GM10847 (cell line): ENCODE data around the gene KLK6.

ENCODE experiments used
- POLR2A ChIP-seq: IDR thresholded peaks from 2 replicates; pipeline ENCODE4 v1.6.1; 2011; ENCODE audit not compliant: insufficient read length; ENCODE audit errors: extremely low read depth

KLK6 gene

GRCh38 chr19:51002089-51002532 is 32.7 kb upstream of the KLK6 start:
- no peak for TF ChIP-seq POLR2A

DNA sequence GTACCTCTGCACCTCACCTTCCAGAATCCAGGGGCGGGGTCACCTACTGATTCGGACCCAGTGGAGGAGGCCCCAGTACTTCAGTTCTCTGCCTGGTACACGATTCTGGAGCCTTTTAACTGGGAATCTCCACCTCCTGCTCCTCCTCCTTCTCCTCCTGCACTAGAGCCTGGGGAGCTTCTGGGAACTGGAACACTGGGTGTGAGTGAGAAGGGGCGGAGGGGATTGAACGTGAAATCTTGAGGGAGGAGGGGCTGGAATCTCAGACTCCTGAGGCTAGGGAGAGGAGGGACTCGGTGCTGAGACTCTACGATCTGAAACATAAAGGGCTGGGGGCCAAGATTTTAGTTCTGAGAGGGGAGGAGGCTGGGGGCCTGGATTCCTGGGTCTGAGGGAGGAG is 32.1 kb upstream of the KLK6 start, which contains the start of gene KLK8:
Gene KLK8 (minus strand): TSS at position 90 of the 400 bp plus-strand sequence. CDS start 437 bp downstream, outside the sequence.
- TF ChIP-seq POLR2A: no peak

DNA sequence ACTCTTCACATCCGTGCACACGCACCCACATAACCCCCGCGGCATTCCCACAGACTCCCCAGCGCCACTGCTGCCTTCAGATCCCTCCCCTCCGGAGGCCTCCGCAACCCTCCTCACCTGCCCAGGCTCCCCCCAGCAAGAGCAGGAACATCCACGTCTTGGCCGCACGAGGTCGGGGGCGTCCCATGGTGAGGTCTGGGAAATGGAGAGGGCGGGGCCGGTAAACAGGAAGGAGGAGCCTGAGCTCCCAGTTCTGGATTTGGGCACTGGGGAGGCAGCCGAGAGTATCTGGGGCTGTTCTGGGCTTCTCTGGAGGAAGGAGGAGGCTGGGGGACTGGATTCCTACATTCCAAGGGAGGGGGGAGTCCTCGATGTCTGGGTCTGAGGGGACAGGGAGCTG is 31.6 kb upstream of the KLK6 start:
- no peak for TF ChIP-seq POLR2A

DNA sequence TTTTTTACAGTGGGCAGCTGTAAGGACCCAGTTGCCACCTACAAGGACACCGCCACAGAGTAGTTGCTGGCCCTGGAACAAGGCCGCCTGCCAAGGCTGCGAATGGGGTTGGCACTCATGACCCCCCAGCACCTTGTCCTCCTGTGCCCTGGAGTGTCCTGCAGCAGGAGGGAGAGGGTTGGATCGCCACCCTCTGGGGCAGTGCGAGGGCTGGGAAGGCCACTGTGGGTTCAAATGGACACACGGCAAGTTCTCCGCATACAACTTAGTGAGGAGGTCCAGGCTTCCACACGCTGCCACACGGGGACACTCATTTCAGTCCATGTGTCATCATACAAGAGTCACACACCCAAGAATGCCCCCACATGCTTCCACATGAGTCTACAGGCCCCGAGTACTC is 31.0 kb upstream of the KLK6 start:
- no peak for TF ChIP-seq POLR2A

GRCh38 chr19:50998686-50999085 is 29.3 kb upstream of the KLK6 start:
- no peak for TF ChIP-seq POLR2A

DNA sequence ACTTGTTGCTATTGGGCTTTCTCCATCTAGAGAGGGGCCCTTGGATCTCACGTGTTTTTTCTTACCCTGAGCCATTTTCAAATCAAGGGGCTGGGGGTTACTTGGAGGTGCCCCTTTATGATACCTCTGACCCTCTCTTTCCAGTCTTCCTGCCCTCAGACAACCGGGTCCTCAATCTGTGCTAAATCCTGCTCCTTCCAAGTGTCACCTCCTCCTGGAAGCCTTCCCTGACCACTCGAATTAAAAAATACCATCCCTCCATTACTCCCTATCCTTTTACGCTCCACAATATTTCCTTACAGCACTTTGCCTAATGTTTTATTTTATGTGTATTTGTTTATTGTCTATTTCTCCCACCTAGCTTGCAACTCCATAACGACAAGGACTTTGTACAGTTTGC is 28.7 kb upstream of the KLK6 start:
- TF ChIP-seq POLR2A: no peak

- TF ChIP-seq POLR2A: no peak
These were observed 24.7 kb upstream of the KLK6 start for GRCh38 chr19:50994129-50994528.

DNA sequence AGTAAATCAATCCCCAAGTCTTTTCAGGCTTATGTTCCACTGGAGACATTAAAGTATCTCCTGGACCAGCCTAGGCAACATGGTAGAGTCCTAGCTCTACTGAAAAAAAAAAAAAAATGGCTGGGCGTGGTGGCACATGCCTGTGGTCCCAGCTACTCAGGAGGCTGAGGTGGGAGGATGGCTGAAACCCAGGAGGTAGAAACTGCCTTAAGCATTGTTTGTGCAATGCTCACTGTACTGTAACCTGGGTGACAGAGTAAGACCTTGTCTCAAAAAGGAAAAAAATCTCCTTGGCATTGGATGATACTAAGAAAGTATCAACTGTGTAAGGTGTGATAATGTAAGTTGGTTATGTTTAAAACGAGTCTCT is 23.3 kb upstream of the KLK6 start:
- TF ChIP-seq POLR2A: no peak

GRCh38 chr19:50983625-50984292 is 14.4 kb upstream of the KLK6 start, which contains the start of gene KLK7:
Gene KLK7, minus strand, starts transcription at chr19:50983917. Its CDS starts 1,518 bp downstream, at chr19:50982399.
- no peak for TF ChIP-seq POLR2A

GRCh38 chr19:50982186-50982585 is 12.8 kb upstream of the KLK6 start:
- TF ChIP-seq POLR2A: no peak

DNA sequence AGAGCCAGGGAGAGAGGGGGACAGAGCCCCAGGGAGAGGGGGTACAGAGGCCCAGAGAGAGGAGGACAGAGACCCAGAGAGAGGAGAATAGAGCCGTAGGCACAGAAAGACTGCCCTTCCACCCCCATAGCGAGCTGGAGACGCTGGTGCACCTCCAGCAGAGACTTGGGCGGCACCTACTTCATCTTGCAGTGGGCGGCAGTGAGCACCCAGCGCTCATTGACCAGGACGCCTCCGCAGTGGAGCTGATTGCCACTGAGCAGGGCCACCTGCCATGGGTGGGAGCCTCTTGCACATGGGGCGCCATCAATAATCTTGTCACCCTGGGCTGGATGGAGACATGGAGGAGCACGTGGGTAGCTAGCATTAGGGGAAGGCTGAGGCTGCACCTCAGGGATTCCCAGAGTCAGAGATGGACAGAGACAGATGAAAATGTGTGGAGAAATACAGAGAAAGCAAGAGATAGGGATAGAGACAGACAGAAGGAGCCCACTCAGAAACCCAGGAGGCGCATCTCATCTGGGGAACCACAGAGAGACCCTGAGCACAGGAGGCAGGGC is 12.3 kb upstream of the KLK6 start:
- no peak for TF ChIP-seq POLR2A

DNA sequence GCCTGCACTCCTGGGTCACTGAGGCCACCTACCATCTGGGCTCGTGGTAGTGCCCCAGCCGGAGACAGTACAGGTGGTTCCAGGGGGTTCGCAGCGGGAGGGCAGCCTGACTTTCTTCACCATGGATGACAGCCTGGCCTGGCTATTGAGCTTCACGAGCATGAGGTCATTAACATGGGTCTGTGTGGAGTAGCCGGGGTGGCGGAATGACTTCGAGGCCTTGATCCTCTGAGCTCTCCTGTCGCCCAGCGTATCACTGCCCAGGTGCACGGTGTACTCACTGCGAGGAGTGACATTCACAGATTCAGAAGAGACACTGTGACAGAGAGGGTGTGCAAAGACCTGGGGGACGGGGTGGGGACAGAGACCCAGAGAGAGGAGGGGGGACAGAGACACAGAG is 10.8 kb upstream of the KLK6 start:
- no peak for TF ChIP-seq POLR2A

GRCh38 chr19:50979758-50980157 is 10.4 kb upstream of the KLK6 start:
- TF ChIP-seq POLR2A: no peak

DNA sequence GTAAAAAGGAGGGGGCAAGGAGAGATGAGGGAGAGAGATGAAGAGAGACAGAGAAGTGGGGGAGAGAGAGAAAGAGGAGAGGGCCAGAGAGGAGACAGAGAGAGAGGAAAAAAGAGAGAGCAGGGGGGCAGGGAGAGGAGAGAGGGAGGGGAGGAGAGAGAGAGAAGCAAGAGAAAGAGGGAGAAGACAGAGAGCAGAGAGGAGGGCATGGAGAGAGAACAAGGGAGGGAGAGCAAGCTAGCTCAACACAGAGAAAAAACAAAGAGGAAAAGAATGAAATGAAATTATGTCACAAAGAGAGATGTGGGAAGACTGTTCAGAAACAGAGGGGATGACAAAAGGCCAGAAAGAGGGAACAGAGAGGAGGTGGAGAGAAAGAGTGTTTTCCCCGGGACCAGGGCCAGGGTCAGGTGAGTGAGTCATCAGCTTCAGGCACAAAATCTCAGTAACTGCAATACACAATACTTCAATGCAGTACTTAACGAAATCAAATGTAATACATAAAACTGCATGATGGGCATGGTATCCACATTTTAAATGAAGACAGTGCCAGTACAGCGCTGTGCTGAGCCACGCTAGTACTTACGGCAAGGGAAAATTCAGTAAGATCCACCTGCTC is 9.5 kb upstream of the KLK6 start:
- TF ChIP-seq POLR2A: no peak

DNA sequence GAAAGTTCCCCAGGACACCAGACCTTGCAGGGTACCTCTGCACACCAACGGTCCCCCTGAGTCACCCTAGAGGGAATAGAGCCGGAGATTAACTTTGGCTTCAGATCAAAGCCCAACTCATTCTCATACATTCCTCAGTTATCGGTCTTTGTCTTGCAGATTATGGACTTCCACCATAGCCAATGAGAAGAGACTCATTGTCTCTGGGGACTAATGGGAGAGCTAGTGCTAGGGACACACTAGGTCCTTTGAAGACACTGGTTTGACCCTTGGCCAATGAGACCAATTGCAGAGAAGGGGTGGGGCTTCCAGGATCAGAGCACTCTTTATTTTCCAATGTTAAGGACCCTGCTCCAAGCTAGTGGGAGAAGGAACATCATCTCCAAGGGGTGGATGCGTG is 8.2 kb upstream of the KLK6 start:
- no peak for TF ChIP-seq POLR2A

GRCh38 chr19:50975766-50976165 is 6.4 kb upstream of the KLK6 start:
- TF ChIP-seq POLR2A: no peak
